ENCODE measurements around the gene BTBD6.

- TF ChIP-seq EZH2 (IDR thresholded peaks at IDR 0.05; ENCODE audit: low read length, missing control alignments) (no peak), CTCF (conservative IDR thresholded peaks at IDR 0.05 in 1 of 2, IDR thresholded peaks at IDR 0.05 in 1 of 2; ENCODE audit: low read depth in 1 of 2, low read length in 2 of 2) (no peak)
Observed at GRCh38 chr14:105241641-105242040, 6.7 kb upstream of the BTBD6 start.
